MM.1S (cell line): ENCODE results near the gene LSM4.

Source experiments
- DNase-seq: peaks from one replicate; pipeline ENCODE4 v3.0.0-alpha.2; 2015
- H2AFZ ChIP-seq: fragments of 300-600 bp; sonication (generic); 2 replicates; pipeline ENCODE4 v1.6.0; 2016; ENCODE audit warnings: antibody characterized with exemption, low read length
- H3F3A ChIP-seq: fragments of 300-600 bp; sonication (generic); 2 replicates; pipeline ENCODE4 v1.6.1; 2016; ENCODE audit warnings: mild to moderate bottlenecking, antibody characterized with exemption, low read length, moderate library complexity, mixed read lengths; ENCODE audit not compliant: insufficient read depth
- H3K27ac ChIP-seq: fragments of 300-600 bp; sonication (generic); 2 replicates; pipeline ENCODE4 v1.5.1; 2016; ENCODE audit warnings: mild to moderate bottlenecking, low read length
- H3K27me3 ChIP-seq: fragments of 300-600 bp; sonication (generic); replicated peaks from 2 replicates; pipeline ENCODE4 v1.6.0; 2016; ENCODE audit warnings: low read length; ENCODE audit not compliant: insufficient read depth
- H3K36me3 ChIP-seq: fragments of 300-600 bp; sonication (generic); replicated peaks from 2 replicates; pipeline ENCODE4 v1.6.1; 2016; ENCODE audit warnings: mild to moderate bottlenecking, low read length, mixed read lengths; ENCODE audit not compliant: insufficient read depth
- H3K4me1 ChIP-seq: fragments of 300-600 bp; sonication (generic); 2 replicates; pipeline ENCODE4 v1.6.1; 2016; ENCODE audit warnings: low read length, mixed read lengths
- H3K4me2 ChIP-seq: fragments of 300-600 bp; sonication (generic); 2 replicates; pipeline ENCODE4 v1.6.0; 2016; ENCODE audit warnings: low read depth, low read length
- H3K4me3 ChIP-seq: fragments of 300-600 bp; sonication (generic); 2 replicates; pipeline ENCODE4 v1.5.1; 2016; ENCODE audit warnings: low read length, mixed read lengths
- H3K79me2 ChIP-seq: fragments of 300-600 bp; sonication (generic); 2 replicates; pipeline ENCODE4 v1.6.1; 2016; ENCODE audit warnings: mixed run types, low read length, mixed read lengths
- H3K9ac ChIP-seq: fragments of 300-600 bp; sonication (generic); 2 replicates; pipeline ENCODE4 v1.6.1; 2016; ENCODE audit warnings: low read length, mixed read lengths
- H3K9me2 ChIP-seq: fragments of 300-600 bp; sonication (generic); replicated peaks from 2 replicates; pipeline ENCODE4 v1.6.1; 2016; ENCODE audit warnings: mild to moderate bottlenecking, low read length, mixed read lengths; ENCODE audit not compliant: insufficient read depth
- H3K9me3 ChIP-seq: fragments of 300-600 bp; sonication (generic); replicated peaks from 2 replicates; pipeline ENCODE4 v1.6.1; 2016; ENCODE audit warnings: mild to moderate bottlenecking, low read length, mixed read lengths; ENCODE audit not compliant: insufficient read depth
- H4K20me1 ChIP-seq: fragments of 300-600 bp; sonication (generic); 2 replicates; pipeline ENCODE4 v1.6.1; 2016; ENCODE audit warnings: mild to moderate bottlenecking, low read length, moderate library complexity, mixed read lengths; ENCODE audit not compliant: insufficient read depth
- CTCF ChIP-seq: fragments of 300-600 bp; sonication (generic); IDR thresholded peaks from 2 replicates; pipeline ENCODE4 v1.5.1; 2016; ENCODE audit warnings: antibody characterized with exemption, low read length, mixed read lengths
- EZH2 ChIP-seq: fragments of 300-600 bp; sonication (generic); optimal IDR thresholded peaks from 2 replicates; pipeline ENCODE3; 2017; ENCODE audit warnings: low read depth, mild to moderate bottlenecking, antibody characterized with exemption, low read length, mixed read lengths
- EZH2phosphoT487 ChIP-seq: fragments of 300-600 bp; sonication (generic); IDR thresholded peaks from 2 replicates; pipeline ENCODE4 v1.6.1; 2018; ENCODE audit warnings: antibody characterized with exemption, low read length

LSM4 gene

GRCh38 chr19:18306209-18306887 is 16.5 kb downstream of the LSM4 start:
- H4K20me1 ChIP-seq: no peaks in the 10 kb centered on the region
- no peak overlapping the region for H3K4me3 ChIP-seq
- no peaks in the 10 kb centered on the region for H3K27me3 ChIP-seq
- TF ChIP-seq EZH2 (no peak), EZH2phosphoT487 (no peak), CTCF (no peak)
- peaks cover 45% of the 10 kb centered on the region for H3F3A ChIP-seq
- peak overlapping the region; percentile 91; the same call in 1 of the 2 replicates for H3K27ac ChIP-seq
- peaks cover 18% of the 10 kb centered on the region for H3K4me1 ChIP-seq
- H2AFZ ChIP-seq: no peak overlapping the region
- H3K79me2 ChIP-seq: peaks cover 16% of the 10 kb centered on the region
- DNase-seq: peak; percentile 70
- H3K4me2 ChIP-seq: peak overlapping the region; percentile 11; the same call in 1 of the 2 replicates
- no peaks in the 10 kb centered on the region for H3K9me2 ChIP-seq
- H3K9ac ChIP-seq: no peak overlapping the region
- no peaks in the 10 kb centered on the region for H3K36me3 ChIP-seq
- no peaks in the 10 kb centered on the region for H3K9me3 ChIP-seq

- Histone ChIP-seq H3K4me3 (peak overlapping the region; percentile 82), H3K9ac (peak overlapping the region; percentile 87), H3K4me2 (peak overlapping the region; percentile 99), H4K20me1 (no peaks in the 10 kb centered on the region), H3F3A (peaks cover 45% of the 10 kb centered on the region), H3K4me1 (peaks cover 18% of the 10 kb centered on the region), H3K79me2 (peaks cover 16% of the 10 kb centered on the region), H3K36me3 (no peaks in the 10 kb centered on the region), H3K9me2 (no peaks in the 10 kb centered on the region), H3K27ac (peak overlapping the region; percentile 91), H3K27me3 (no peaks in the 10 kb centered on the region), H2AFZ (no peak overlapping the region), H3K9me3 (no peaks in the 10 kb centered on the region)
- DNase-seq: peak; percentile 58
- TF ChIP-seq CTCF (no peak), EZH2 (no peak), EZH2phosphoT487 (no peak)
These were observed 18.2 kb downstream of the LSM4 start for GRCh38 chr19:18304458-18305310.

- Histone ChIP-seq H3K4me1 (peaks cover 18% of the 10 kb centered on the region), H4K20me1 (no peaks in the 10 kb centered on the region), H3K27ac (peak overlapping the region; percentile 91), H3K27me3 (no peaks in the 10 kb centered on the region), H2AFZ (no peak overlapping the region), H3K9ac (peak overlapping the region; percentile 87), H3K9me2 (no peaks in the 10 kb centered on the region), H3K4me3 (peak overlapping the region; percentile 82), H3K79me2 (peaks cover 16% of the 10 kb centered on the region), H3F3A (peaks cover 45% of the 10 kb centered on the region), H3K9me3 (no peaks in the 10 kb centered on the region), H3K36me3 (no peaks in the 10 kb centered on the region), H3K4me2 (peak overlapping the region; percentile 99)
- DNase-seq: peak; percentile 17
- TF ChIP-seq EZH2 (no peak), EZH2phosphoT487 (no peak), CTCF (no peak)
These were observed 18.7 kb downstream of the LSM4 start for GRCh38 chr19:18304208-18304457.
